AG04450 (cell line): ENCODE data around the gene DBR1. TPM values are rescaled to one million over a fixed set of nuclear protein-coding genes. Genes with fewer than 3 reads are reported as not detected.

Experiments used
- CTCF ChIA-PET: fragments of 300-600, 350-600 bp; formaldehyde crosslinking; extraction: SDS; loops from one replicate; lab custom pipeline; 2022; ENCODE audit warnings: antibody characterized with exemption, inconsistent platforms; lab: Charles Lee
- POLR2A ChIA-PET: fragments of 350-600 bp; formaldehyde crosslinking; extraction: SDS; loops from one replicate; lab custom pipeline; 2021; ENCODE audit warnings: antibody characterized with exemption, inconsistent platforms; lab: Yijun Ruan, JAX
- DNase-seq: peaks from one replicate; pipeline ENCODE4 v3.0.0-alpha.2; 2011; ENCODE audit warnings: low read depth, low spot score
- H3K27ac ChIP-seq: one replicate; pipeline ENCODE4 v1.5.1; 2012; ENCODE audit warnings: low read depth, low read length, control low read depth
- H3K27me3 ChIP-seq: one replicate; pipeline ENCODE4 v1.6.0; 2012; ENCODE audit warnings: low read length; ENCODE audit not compliant: control insufficient read depth, insufficient read depth
- H3K4me3 ChIP-seq: 2 replicates; pipeline ENCODE4 v1.5.1; 2011; ENCODE audit warnings: mild to moderate bottlenecking, low read depth, low read length, control low read depth
- H3K9me3 ChIP-seq: 2 replicates; pipeline ENCODE4 v1.5.1; 2012; ENCODE audit warnings: low read length; ENCODE audit not compliant: control insufficient read depth, insufficient read depth
- CTCF ChIP-seq: IDR thresholded peaks from 2 replicates; pipeline ENCODE4 v1.5.1; 2011; ENCODE audit warnings: low read depth, low read length, control low read depth, inconsistent platforms
- polyA plus RNA-seq: library from polyadenylated mRNA; depleted of rRNA; stranded (reverse); fragments of >200 nt; gene quantifications from 2 replicates; pipeline ENCODE4 v1.2.3, GENCODE V29; 2011

DBR1 gene
- polyA plus RNA-seq, 1 experiment, result 12.8 TPM

- CTCF ChIA-PET, result no interaction called here
- Histone ChIP-seq H3K4me3 (no peak overlapping the region), H3K9me3 (no peaks in the 10 kb centered on the region), H3K27me3 (no peaks in the 10 kb centered on the region), H3K27ac (no peak overlapping the region)
- POLR2A ChIA-PET, result no interaction called here
- DNase-seq, result no peak
- TF ChIP-seq CTCF, result no peak
Measured at GRCh38 chr3:138205527-138205926, 30.8 kb upstream of the DBR1 start.

DNA sequence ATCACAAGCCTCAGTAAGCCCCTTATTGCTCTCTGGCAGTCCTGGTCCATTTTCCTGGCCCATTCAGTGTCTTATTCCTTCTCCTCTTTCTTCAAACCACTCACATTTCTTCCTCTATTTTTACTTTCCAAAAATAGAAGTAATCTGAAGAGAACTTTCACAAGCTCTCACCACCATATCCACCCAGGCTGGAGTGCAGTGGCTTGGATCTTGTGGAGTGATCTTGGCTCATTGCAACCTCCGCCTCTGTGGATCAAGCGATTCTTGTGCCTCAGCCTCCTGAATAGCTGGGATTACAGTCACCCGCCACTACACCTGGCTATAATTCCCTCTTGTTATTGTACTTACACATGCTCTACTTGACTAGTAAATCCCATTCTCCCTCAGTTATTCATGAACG lies 29.2 kb upstream of the DBR1 start:
- Histone ChIP-seq H3K27me3 (no peaks in the 10 kb centered on the region), H3K27ac (no peak overlapping the region), H3K9me3 (no peaks in the 10 kb centered on the region), H3K4me3 (no peak overlapping the region)
- CTCF ChIA-PET, result no interaction called here
- POLR2A ChIA-PET, result no interaction called here
- no peak for DNase-seq
- TF ChIP-seq CTCF, result no peak

- H3K9me3 ChIP-seq, result no peaks in the 10 kb centered on the region
- no peak overlapping the region for H3K27ac ChIP-seq
- DNase-seq, result no peak
- ChIA-PET CTCF (no interaction called here), POLR2A (no interaction called here)
- no peak overlapping the region for H3K4me3 ChIP-seq
- TF ChIP-seq CTCF, result no peak
- no peaks in the 10 kb centered on the region for H3K27me3 ChIP-seq
Measured at GRCh38 chr3:138202945-138203701, 28.4 kb upstream of the DBR1 start.

- no peak for DNase-seq
- Histone ChIP-seq H3K9me3 (no peaks in the 10 kb centered on the region), H3K27me3 (no peaks in the 10 kb centered on the region), H3K4me3 (no peak overlapping the region), H3K27ac (no peak overlapping the region)
- ChIA-PET CTCF (no interaction called here), POLR2A (no interaction called here)
- TF ChIP-seq CTCF, result no peak
Measured at GRCh38 chr3:138200424-138200823, 25.7 kb upstream of the DBR1 start.

DNA sequence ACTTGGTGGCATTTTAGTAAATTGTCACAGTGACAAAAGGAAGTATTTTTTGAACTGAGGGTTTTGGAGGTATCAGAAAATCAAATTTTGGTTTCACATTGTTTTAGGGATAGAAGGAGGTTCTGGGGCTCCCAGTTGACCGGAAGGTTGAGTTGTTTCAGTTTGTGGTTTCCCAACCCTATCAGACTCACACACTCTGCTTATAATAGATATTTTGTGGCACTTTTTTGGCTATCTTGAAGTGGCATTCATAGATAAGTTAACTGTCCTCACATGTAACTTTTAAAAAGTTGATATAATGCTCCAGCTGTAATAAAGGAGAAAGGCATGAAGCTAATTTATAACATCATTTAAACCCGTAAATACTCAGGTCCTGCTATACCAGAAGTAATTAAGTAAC lies 25.1 kb upstream of the DBR1 start:
- DNase-seq, result no peak
- ChIA-PET POLR2A (no interaction called here), CTCF (no interaction called here)
- H3K27me3 ChIP-seq, result no peaks in the 10 kb centered on the region
- no peak overlapping the region for H3K27ac ChIP-seq
- H3K9me3 ChIP-seq, result no peaks in the 10 kb centered on the region
- no peak overlapping the region for H3K4me3 ChIP-seq
- TF ChIP-seq CTCF, result no peak
